Left ventricle myocardium superior (tissue), 1 donor: ENCODE data around the gene TRMT11. TPM values are rescaled to one million over a fixed set of nuclear protein-coding genes. Genes with fewer than 3 reads are reported as not detected.
"Not testable (repeated sequence)": the region's sequence is repeated elsewhere in the genome, so short reads cannot be mapped to it uniquely, and the experiment has no call there.

Experiments
- ATAC-seq: fragments of 200-7000 bp; cut with Tn5 transposase; one replicate; pipeline ENCODE4 v1.9.1; 2020; ENCODE audit warnings: mild to moderate bottlenecking, moderate library complexity
- DNase-seq: peaks from one replicate; pipeline ENCODE4 v3.0.0-alpha.2; 2020
- intact Hi-C: fragments of 100-400 bp; cut with micrococcal nuclease; formaldehyde crosslinking; loops from one replicate; pipeline ENCODE4 v1.11.0; 2022
- total RNA-seq: library from RNA; stranded (reverse); fragmentation: NEBNext Ultra II Directional; extraction: Animal tissue kit (Norgen Biotek cat#: 25700); gene quantifications from one replicate; pipeline ENCODE4 v1.2.1, GENCODE V29; 2021
- donor health status: DM: no; HTN: yes; CAD: no; lungs with severe emphysema.

The TRMT11 gene
- total RNA-seq, 1 donor from 2014 or later = 8.3 TPM

- intact Hi-C loops = no loop called here
- ATAC-seq = no peak
Measured at GRCh38 chr6:126034656-126035055, 48.3 kb downstream of the TRMT11 start.

DNA sequence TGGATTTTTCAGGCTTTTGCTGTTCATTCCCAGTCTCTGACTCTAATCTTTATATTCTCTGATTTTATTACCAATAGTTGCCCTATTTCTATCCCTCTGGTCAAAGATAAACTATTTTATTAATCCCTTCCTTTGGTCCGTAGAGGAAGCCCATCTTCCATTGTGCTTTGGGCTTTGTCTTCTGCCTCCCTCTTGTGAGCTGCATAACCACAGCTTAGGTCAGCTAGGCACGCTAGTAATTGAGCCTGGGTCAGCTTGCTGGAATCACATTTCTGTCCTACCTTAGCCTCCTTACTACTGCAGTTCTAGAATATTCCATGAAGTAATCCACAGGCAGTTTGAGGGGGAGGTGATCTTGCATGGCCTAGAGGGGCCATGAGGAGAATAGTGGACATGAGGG, 49.4 kb downstream of the TRMT11 start:
- DNase-seq = no peak
- intact Hi-C loops = no loop called here

More at GRCh38 chr6:126034656-126035055, 48.3 kb downstream of the TRMT11 start:
- no peak for DNase-seq

GRCh38 chr6:126038234-126038633, 51.9 kb downstream of the TRMT11 start:
- ATAC-seq = no peak
- no peak for DNase-seq
- intact Hi-C loops = no loop called here

More for the DNA sequence above, 49.4 kb downstream of the TRMT11 start:
- no peak for ATAC-seq

DNA sequence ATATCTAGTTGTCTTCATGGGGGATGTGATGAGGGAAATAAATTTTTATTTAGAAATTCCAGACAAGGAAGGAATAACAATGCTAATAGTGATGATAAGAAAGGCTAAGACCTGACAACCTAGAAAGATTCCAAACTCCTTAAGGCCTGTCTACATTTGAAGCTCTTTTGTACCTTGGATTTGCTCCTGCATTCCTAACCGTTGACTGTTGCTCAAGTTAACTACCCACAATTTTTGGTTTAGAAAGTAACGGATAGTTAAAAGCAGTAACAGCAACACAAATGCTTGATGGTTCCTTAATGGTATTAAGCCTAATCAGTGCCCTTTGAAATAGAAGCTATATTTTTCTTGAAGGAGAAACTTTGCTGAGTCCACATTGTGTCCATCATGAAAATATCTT, 52.9 kb downstream of the TRMT11 start:
- ATAC-seq (no peak), DNase-seq (no peak)
- intact Hi-C loops = no loop called here

DNA sequence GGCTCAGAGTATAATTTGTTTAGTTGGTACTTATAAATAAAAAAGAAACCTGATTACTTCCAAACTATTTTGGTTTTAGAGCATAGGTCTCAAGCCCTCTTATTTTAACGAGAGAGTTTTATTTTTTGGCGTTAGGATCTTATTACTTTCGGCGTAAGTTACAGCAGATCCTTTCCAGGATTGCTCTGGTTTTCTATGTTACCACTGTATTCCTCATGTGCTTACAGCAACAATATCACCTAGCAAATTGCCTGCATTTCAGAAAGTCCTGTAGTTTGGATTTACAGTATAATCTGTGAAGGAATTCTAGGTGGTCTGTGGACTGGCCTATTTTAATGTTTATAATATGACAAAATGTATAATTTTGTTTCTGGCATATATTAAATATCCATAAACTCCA, 54.1 kb downstream of the TRMT11 start:
- DNase-seq (no peak), ATAC-seq (no peak)
- intact Hi-C loops = no loop called here

GRCh38 chr6:126040826-126041225, 54.5 kb downstream of the TRMT11 start:
- intact Hi-C loops = no loop called here
- ATAC-seq (no peak), DNase-seq (no peak)

DNA sequence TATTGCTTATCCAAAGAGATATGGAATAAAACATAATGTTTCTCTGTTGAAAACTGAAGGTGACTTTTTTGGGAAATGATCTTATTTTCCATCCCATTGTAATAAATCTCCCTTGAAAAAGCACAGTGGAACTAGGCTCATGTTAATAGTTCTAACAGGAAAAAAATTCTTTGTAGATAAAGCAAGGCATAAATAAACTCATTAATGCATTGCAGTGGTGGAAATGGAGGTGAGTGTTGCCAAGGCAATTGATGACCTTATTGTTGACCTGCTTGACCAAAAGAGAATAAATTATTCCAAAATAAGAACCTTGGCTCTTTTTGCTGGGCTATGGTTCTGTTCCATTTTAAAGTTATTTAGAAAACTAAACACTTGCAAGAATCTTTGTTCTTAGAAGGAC, 55.2 kb downstream of the TRMT11 start:
- ATAC-seq (no peak), DNase-seq (no peak)
- intact Hi-C loops = no loop called here

GRCh38 chr6:126042001-126042419, 55.7 kb downstream of the TRMT11 start:
- intact Hi-C loops = no loop called here
- ATAC-seq = no peak
- DNase-seq = no peak

DNA sequence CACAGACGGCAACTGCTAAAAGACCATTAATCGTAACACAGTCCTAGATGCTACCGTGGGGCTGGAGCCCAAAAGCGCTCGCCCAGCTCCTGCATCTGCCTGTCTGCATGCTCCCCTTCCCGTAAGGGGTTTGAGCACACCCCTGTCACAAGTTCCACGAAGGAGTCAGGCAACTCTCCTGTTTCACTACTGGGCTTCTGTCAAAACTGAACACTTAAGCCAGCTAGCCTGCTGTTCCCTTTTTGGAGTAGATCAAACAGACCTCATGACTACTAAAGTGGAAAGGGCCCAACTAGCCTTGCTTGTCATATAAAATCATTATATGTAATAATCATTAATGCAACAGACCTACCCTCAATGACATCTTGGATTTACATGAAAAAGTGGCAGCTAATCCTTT, 61.3 kb downstream of the TRMT11 start:
- DNase-seq (no peak), ATAC-seq (no peak)
- intact Hi-C loops = no loop called here

GRCh38 chr6:126048635-126049034, 62.3 kb downstream of the TRMT11 start:
- DNase-seq = no peak
- intact Hi-C loops = no loop called here
- ATAC-seq = no peak

GRCh38 chr6:126050795-126051194, 64.5 kb downstream of the TRMT11 start:
- intact Hi-C loops = no loop called here
- no peak for ATAC-seq
- DNase-seq = no peak

DNA sequence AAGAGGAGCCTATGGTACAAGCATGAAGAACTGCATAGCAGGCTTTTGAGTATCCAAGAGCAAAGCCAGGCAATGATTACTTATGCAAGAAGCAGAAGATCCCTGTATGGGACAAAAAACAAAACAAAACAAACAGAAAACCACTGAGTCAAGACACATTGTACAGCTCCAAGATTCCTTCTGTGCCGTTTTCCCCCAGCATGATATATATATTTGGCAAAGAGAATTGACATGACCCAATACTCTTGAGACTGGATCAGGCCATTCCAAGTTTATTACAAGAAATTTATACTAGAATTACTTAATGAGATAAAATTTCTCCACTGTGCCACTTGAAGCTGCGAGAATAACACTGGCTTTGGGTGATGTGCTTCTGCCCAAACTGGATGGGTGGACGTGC, 65.5 kb downstream of the TRMT11 start:
- no peak for DNase-seq
- intact Hi-C loops = no loop called here
- ATAC-seq = no peak

GRCh38 chr6:126052485-126052884, 66.1 kb downstream of the TRMT11 start:
- intact Hi-C loops = no loop called here
- no peak for DNase-seq
- no peak for ATAC-seq

GRCh38 chr6:126054258-126054702, 67.9 kb downstream of the TRMT11 start:
- intact Hi-C loops = no loop called here
- no peak for DNase-seq
- ATAC-seq = no peak

DNA sequence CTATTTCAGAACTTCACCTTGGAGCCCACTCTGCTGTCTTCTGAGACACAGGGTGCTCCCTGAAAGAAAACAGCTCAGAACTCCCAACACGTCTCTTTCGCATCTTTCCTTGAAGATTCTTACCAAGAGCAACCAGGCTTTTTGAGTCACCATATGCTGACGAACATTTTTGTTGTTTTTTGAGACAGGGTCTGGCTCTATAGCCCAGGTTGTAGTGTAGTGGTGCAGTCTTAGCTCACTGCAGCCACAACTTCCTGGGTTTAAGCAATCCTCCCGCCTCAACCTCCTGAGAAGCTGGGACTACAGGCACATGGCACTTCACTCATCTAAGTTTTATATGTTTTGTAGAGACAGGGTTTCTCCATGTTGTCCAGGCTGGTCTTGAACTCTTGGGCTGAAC, 68.5 kb downstream of the TRMT11 start:
- no peak for DNase-seq
- ATAC-seq = no peak
- intact Hi-C loops = no loop called here

GRCh38 chr6:126055449-126055848, 69.1 kb downstream of the TRMT11 start:
- no peak for ATAC-seq
- intact Hi-C loops = no loop called here
- no peak for DNase-seq

GRCh38 chr6:126056355-126057004, 70.1 kb downstream of the TRMT11 start:
- ATAC-seq = no peak
- intact Hi-C loops = no loop called here
- DNase-seq = no peak

DNA sequence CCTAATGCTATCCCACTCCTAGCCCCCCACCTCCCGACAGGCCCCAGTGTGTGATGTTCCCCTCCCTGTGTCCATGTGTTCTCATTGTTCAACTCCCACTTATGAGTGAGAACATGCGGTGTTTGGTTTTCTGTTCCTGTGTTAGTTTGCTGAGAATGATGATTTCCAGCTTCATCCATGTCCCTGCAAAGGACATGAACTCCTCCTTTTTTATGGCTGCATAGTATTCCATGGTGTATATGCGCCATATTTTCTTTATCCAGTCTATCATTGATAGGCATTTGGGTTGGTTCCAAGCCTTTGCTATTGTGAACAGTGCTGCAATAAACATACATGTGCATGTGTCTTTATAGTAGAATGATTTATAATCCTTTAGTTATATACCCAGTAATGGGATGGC, 71.7 kb downstream of the TRMT11 start:
- intact Hi-C loops, ATAC-seq, DNase-seq: not testable (repeated sequence)

DNA sequence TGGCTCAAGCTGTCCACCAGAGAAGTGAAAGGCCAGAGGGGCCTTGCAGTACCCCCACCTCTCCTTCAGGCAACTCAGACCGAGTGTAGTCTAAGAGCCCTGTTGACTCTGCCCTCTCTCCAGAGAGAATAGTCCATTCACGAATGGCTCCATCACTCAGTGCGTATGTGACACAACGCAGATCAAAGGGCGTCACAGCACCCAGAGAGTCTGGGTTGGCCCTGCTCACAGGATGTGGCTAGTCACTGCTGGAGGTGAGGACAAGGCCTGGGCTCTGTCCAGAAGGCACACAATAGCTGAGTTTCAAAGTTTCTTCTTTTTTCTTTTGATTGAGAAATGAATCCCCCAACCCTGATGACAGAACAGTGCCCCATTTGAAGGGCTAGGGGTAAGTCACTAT, 74.1 kb downstream of the TRMT11 start:
- DNase-seq (no peak), ATAC-seq (no peak)
- intact Hi-C loops = no loop called here

GRCh38 chr6:126063512-126064146, 77.3 kb downstream of the TRMT11 start:
- intact Hi-C loops = no loop called here
- no peak for ATAC-seq

DNA sequence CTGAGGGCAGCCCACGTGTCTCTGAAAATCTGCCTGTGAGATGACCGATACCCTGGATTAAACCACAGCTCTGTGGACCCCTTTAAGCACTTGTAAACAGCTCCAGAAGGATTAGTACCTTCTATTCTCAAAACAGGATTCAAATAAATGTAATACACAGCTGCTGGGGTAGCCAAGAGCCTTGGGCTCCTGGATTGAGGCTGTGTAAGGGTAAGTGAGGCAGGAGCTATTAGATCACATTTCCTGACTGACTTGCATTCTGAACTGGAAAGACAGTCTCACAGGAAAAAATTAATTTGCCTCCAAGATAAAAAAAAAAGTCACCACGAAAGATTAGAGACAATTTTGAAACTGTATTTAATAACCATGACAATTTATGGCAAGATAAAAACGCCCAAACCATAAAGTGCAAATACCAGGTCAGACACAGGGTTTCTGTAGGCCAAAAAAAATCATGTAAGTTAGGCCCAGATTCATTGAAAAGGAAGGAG, 78.0 kb downstream of the TRMT11 start:
- ATAC-seq = no peak
- intact Hi-C loops = no loop called here
- no peak for DNase-seq

More at GRCh38 chr6:126063512-126064146, 77.3 kb downstream of the TRMT11 start:
- no peak for DNase-seq
